GM18909 (cell line): ENCODE results near the gene SIAH3.
A peak's percentile ranks its signal among the peaks of the same experiment; 100 is the strongest.

Experiments used
- ATAC-seq: cut with Tn5 transposase; IDR thresholded peaks from one replicate; pipeline ENCODE4 v1.9.1; 2021; ENCODE audit warnings: mild to moderate bottlenecking; ENCODE audit not compliant: unreplicated experiment, poor library complexity

Gene SIAH3

DNA sequence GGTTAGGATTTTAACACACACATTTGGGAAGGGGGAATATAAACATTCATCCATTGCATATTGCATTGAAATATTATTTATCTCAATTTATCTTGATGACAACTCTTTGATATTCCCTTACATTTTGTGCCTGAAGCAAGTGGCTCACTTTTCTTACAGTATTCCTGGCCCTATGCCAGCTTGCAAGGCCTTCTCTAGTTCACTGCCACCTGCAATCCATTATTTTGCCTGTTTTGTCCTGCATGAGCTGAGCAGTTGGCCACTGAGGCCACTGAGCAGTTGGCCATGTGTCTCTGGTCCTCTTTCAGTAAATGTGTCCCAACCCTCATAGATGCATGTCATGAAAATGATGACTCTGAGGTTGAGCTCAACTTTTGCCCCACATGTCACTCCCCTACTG, 99.7 kb downstream of the SIAH3 start:
- ATAC-seq, result no peak

DNA sequence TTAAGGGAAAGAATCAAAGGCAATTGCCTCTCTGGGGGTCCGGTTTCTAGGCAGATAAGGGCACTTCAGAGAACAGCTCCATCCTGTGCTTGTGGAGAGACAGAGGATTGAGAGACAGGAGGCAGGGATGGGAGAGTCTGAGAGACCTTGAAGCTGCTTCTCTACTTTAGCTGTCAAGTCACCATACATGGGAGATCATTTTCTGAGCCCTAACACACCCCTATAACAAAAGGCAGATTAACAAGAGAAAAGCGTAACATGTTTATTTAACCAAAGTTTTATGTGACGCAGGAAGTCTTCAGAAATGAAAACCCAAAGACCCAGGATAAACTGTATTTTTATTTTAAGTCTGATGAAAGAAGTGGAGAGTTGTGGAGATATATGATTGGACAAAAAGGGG, 101.0 kb downstream of the SIAH3 start:
- ATAC-seq, result no peak

DNA sequence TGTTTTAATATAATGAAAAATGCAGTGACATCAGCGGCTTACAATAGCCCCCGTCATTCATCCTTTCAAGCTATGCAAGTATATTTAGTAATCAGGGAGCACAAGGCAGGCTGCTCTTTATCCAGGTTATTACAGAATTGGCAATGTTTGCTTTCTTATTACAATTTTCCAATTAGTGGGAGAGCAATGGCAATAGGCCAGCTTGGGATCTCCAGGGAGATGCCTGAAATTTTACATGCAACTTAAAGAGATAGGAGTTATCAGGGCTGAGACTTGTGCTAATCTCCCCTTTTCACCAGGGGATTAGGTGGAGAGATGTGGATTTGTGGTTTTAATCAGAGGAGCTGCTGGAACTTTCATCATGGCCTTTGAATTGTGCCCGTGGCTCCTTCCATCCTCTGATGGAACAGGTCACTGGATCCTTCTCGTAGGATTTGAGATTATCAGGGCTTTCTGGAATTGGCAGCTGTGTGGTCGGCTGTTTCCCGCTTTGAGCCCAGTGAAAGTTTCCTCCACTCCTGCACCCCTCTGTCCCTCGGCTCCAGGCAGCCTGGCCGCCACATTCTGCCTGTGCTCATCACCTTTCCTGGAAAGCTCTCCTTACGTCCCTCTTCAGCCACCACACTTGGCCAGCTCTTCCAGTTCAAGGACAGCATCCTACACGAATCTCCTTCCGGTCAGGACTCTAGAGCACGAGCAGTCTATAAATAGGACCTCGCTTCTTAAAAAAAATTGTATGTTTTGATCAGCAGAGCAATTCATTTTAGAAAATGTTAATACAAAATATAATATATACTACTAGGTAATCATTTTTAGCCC, 102.4 kb downstream of the SIAH3 start:
- ATAC-seq, result no peak

DNA sequence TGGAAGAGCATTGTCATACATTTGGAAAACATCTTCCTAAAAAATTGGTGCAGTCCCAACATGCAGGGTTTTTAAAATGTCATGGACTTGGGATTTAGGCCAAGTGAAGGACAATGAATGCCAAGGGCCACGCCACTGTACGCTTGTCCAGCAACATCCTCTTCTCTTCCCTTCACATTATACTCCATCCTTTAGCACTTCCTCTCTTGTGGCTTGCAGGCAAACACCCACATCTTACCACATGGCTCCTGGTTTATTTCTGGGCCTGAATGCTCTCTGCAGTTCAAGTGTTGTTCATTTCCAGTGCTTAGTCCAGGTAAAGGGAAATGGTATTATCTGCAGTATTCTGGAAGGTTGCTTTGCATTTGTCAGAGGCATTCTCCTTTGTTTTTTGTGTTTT, 104.5 kb downstream of the SIAH3 start:
- no peak for ATAC-seq

DNA sequence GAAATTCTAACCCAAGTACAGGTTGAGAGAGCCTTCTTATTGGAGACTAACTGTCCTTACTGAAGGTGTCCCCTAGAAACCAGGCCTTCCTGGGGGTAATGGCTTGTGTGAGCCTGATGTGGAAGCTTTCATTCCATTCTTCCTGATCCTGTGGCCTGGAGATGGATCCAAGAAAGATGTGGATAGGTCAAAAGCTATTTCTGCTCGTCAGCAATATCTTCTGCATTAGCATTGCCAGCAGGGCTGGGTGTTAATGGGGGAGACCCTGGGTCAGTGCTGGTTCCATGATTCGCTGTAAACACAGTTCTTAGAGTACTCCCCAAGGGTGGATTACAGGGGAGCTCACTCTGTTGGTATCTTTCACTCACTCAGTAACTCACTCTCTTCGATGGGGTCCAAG, 106.6 kb downstream of the SIAH3 start:
- no peak for ATAC-seq

DNA sequence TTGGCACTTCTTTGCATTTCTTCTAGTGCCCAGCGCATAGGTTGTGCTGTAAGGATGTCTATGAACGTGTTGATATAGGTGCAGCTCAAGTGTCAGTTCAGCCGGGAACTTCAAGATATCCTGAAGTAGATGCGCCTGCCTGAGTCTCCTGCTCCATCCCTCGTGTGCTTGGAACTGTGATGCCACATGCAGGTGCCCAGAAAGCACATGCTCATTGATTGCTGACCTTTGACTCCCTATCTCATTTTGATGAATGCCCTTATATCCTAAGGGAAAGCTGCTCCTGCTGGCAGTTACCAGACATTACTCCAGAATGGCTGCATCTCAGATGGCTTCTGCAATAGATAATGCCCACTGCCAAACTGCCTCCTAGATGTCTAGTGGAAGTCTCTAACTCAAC, 108.6 kb downstream of the SIAH3 start:
- no peak for ATAC-seq

DNA sequence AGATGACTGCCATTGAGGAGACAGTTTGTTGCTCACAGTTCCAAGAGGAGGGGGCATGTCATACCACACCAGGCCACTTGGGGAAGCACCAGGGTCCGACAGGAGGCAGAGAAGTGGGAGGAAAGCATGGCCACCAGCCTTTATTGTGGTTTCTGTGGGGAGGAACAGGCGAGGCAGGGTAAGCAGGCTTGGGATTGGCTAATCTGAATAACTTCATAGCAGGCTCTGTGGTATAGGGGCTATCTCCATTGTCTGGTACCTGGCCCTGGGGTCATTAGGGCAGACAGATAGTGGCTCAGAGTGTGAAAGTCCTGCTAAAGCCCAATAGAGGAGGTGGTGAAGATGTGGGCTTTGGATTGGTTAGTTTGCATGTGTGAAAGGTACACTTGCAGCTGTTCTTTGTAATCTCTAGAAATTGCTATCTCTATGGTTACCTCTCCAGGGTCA, 114.0 kb downstream of the SIAH3 start:
- ATAC-seq, result no peak

- ATAC-seq, result no peak
These were observed 118.2 kb downstream of the SIAH3 start for GRCh38 chr13:45733361-45733760.

DNA sequence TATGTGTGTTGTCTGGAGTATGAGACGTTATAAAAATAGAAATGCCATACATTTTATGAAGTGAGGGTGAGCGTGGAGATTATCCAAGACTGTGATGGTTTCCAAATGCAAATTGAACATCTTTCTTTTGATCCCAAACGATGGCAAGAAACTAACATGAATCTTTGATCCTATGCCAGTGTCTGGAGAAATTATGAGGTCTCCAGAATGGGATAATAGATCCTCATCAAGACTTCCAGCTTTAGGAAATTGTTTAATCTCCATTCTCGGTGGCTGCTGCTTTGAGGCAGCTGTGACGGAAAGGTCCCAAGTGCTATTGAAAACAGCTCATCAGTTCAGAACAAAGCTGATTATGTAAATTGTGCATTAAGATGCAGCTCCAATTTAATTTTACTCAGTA, 118.6 kb downstream of the SIAH3 start:
- ATAC-seq, result no peak

DNA sequence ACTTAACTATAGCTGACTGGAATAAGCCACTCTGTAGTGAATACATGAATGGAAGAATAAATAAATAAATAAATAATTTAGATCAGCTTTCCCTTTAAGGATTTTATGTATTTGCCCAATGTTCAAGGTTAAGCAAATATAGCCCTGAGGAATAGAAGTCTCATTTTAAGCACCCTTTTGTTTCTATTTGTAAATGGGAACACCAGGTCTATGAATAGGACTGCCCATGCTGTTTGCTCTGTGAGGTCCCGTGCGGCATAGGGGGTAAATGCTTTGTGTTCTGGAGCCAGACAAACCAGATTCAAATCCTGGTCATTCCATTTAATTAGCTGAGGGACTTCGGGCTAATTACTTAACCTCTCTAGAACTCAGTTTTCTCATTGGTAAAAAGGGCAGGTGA, 120.1 kb downstream of the SIAH3 start:
- no peak for ATAC-seq

DNA sequence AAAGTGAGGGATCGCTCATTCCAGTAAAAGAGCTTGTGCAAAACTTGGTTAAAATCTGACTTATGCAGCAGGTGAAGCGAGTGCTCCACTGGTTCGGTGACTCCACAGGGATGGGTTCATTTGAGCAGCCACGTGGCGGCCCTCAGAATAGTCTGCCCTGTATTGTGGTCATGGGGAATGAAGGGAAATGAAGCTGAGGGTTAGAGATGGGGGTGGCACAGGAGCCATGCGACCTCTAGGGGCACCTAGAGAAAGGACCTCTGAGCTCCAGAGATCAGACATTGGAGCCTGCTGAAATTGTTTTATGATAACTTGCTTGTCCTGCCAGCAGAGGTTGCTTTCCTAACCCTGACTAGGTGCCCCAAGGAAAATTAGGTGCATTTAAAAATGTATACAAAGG, 122.8 kb downstream of the SIAH3 start:
- peak; percentile 47 for ATAC-seq
